Endodermal cell (in vitro differentiated cells): Measurements from ENCODE around the gene BHLHA9. TPM values are rescaled to one million over a fixed set of nuclear protein-coding genes. Genes with fewer than 3 reads are reported as not detected.

Experiments
- DNase-seq: peaks from one replicate; pipeline ENCODE4 v3.0.0-alpha.2; 2017
- H3K27ac ChIP-seq: 2 replicates; pipeline ENCODE4 v1.5.1; 2013; ENCODE audit warnings: mild to moderate bottlenecking, low read depth, low read length, moderate library complexity
- H3K27me3 ChIP-seq: 2 replicates; pipeline ENCODE4 v1.6.1; 2013; ENCODE audit warnings: mild to moderate bottlenecking, low read length, moderate library complexity; ENCODE audit not compliant: insufficient read depth, control insufficient read depth, poor library complexity, severe bottlenecking
- H3K36me3 ChIP-seq: 2 replicates; pipeline ENCODE4 v1.7.0; 2013; ENCODE audit warnings: mild to moderate bottlenecking, low read length, moderate library complexity; ENCODE audit not compliant: control insufficient read depth, insufficient read depth
- H3K4me1 ChIP-seq: one replicate; pipeline ENCODE4 v1.7.0; 2013; ENCODE audit warnings: low read length; ENCODE audit not compliant: control insufficient read depth, insufficient read depth
- H3K4me3 ChIP-seq: 2 replicates; pipeline ENCODE4 v1.5.1; 2013; ENCODE audit warnings: mild to moderate bottlenecking, low read length, moderate library complexity
- H3K9ac ChIP-seq: 2 replicates; pipeline ENCODE4 v1.6.1; 2013; ENCODE audit warnings: mild to moderate bottlenecking, low read length, moderate library complexity; ENCODE audit not compliant: poor library complexity, severe bottlenecking; ENCODE audit errors: extremely low read depth
- H3K9me3 ChIP-seq: 2 replicates; pipeline ENCODE4 v1.6.1; 2013; ENCODE audit warnings: mild to moderate bottlenecking, low read length, moderate library complexity; ENCODE audit not compliant: control insufficient read depth
- H3K27ac Mint-ChIP-seq: 2 replicates; pipeline ENCODE4 v1.8.0; 2020; ENCODE audit warnings: mixed read lengths
- H3K27me3 Mint-ChIP-seq: 2 replicates; pipeline ENCODE4 v1.8.0; 2021; ENCODE audit warnings: mild to moderate bottlenecking, mixed read lengths; ENCODE audit not compliant: insufficient read depth
- H3K36me3 Mint-ChIP-seq: 2 replicates; pipeline ENCODE4 v1.8.0; 2020; ENCODE audit warnings: low read depth, mixed read lengths
- H3K4me1 Mint-ChIP-seq: 2 replicates; pipeline ENCODE4 v1.8.0; 2020; ENCODE audit warnings: mixed read lengths
- H3K4me3 Mint-ChIP-seq: 2 replicates; pipeline ENCODE4 v1.8.0; 2020; ENCODE audit warnings: mild to moderate bottlenecking, moderate library complexity, mixed read lengths
- H3K9me3 Mint-ChIP-seq: 2 replicates; pipeline ENCODE4 v1.8.0; 2020; ENCODE audit warnings: mild to moderate bottlenecking, mixed read lengths
- WGBS, 2 experiments: methylation state at CpG; one replicate each; pipeline versions ENCODE4 v1.1.5 to v1.1.7; 2013; ENCODE audit warnings: missing lambda C conversion rate in 2 of 2, mixed read lengths in 1 of 2; ENCODE audit not compliant: insufficient coverage in 1 of 2, insufficient read length in 1 of 2; 5-methylcytosine and 5-hydroxymethylcytosine counted together
- total RNA-seq, 2 donors: library from RNA; stranded (reverse); fragmentation: NEBNext Ultra II Directional in 1 of 2; extraction: Animal tissue kit (Norgen Biotek cat#: 25700) in 1 of 2; gene quantifications; 2 replicates in 1 of 2; 3 replicates in 1 of 2; pipeline ENCODE4 v1.2.1, GENCODE V29; 2021
- TF ChIP-seq, protein P1 (sequence below): fragments of 200-600 bp; sonication (generic); conservative IDR thresholded peaks from 2 replicates; pipeline ENCODE4 v1.5.0; 2021; ENCODE audit warnings: antibody characterized with exemption, mild to moderate bottlenecking

The BHLHA9 gene
- total RNA-seq, 2 donors from 2014 or later, result 0.62 TPM; not detected in 1

GRCh38 chr17:1232331-1232730 is 37.9 kb upstream of the BHLHA9 start:
- H3K27me3 ChIP-seq, result peaks cover 42% of the 10 kb centered on the region
- 86 to 88% methylated on average over 7 to 8 of the region's 8 CpGs for WGBS, 2 experiments
- Mint-ChIP-seq H3K4me3 (no peak overlapping the region), H3K27ac (no peak overlapping the region), H3K27me3 (peaks cover 45% of the 10 kb centered on the region), H3K4me1 (peaks cover 16% of the 10 kb centered on the region), H3K36me3 (no peaks in the 10 kb centered on the region), H3K9me3 (peaks cover 14% of the 10 kb centered on the region)
- H3K4me1 ChIP-seq, result no peaks in the 10 kb centered on the region
- H3K9ac ChIP-seq, result no peak overlapping the region
- TF ChIP-seq, protein P1, sequence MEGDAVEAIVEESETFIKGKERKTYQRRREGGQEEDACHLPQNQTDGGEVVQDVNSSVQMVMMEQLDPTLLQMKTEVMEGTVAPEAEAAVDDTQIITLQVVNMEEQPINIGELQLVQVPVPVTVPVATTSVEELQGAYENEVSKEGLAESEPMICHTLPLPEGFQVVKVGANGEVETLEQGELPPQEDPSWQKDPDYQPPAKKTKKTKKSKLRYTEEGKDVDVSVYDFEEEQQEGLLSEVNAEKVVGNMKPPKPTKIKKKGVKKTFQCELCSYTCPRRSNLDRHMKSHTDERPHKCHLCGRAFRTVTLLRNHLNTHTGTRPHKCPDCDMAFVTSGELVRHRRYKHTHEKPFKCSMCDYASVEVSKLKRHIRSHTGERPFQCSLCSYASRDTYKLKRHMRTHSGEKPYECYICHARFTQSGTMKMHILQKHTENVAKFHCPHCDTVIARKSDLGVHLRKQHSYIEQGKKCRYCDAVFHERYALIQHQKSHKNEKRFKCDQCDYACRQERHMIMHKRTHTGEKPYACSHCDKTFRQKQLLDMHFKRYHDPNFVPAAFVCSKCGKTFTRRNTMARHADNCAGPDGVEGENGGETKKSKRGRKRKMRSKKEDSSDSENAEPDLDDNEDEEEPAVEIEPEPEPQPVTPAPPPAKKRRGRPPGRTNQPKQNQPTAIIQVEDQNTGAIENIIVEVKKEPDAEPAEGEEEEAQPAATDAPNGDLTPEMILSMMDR, result no peak
- no peak overlapping the region for H3K4me3 ChIP-seq
- H3K36me3 ChIP-seq, result no peaks in the 10 kb centered on the region
- peak; percentile 53 for DNase-seq
- no peaks in the 10 kb centered on the region for H3K9me3 ChIP-seq
- H3K27ac ChIP-seq, result no peak overlapping the region

GRCh38 chr17:1232786-1233185 is 37.5 kb upstream of the BHLHA9 start:
- Histone ChIP-seq H3K4me3 (no peak overlapping the region), H3K27ac (no peak overlapping the region), H3K36me3 (no peaks in the 10 kb centered on the region), H3K27me3 (peaks cover 37% of the 10 kb centered on the region), H3K4me1 (no peaks in the 10 kb centered on the region), H3K9me3 (no peaks in the 10 kb centered on the region), H3K9ac (no peak overlapping the region)
- H3K36me3 Mint-ChIP-seq, result no peaks in the 10 kb centered on the region
- H3K27me3 Mint-ChIP-seq, result peaks cover 41% of the 10 kb centered on the region
- DNase-seq, result no peak
- TF ChIP-seq, protein P1, result no peak
- H3K9me3 Mint-ChIP-seq, result peaks cover 17% of the 10 kb centered on the region
- no peak overlapping the region for H3K27ac Mint-ChIP-seq
- H3K4me1 Mint-ChIP-seq, result peaks cover 11% of the 10 kb centered on the region
- 60 to 92% methylated on average over 3 to 10 of the region's 11 CpGs for WGBS, 2 experiments
- H3K4me3 Mint-ChIP-seq, result no peak overlapping the region

- H3K36me3 Mint-ChIP-seq, result no peaks in the 10 kb centered on the region
- Histone ChIP-seq H3K27ac (no peak overlapping the region), H3K36me3 (no peaks in the 10 kb centered on the region), H3K4me3 (no peak overlapping the region), H3K27me3 (peaks cover 21% of the 10 kb centered on the region), H3K9me3 (no peaks in the 10 kb centered on the region), H3K4me1 (no peaks in the 10 kb centered on the region), H3K9ac (no peak overlapping the region)
- peaks cover 7% of the 10 kb centered on the region for H3K4me1 Mint-ChIP-seq
- TF ChIP-seq, protein P1, result no peak
- no peak overlapping the region for H3K27ac Mint-ChIP-seq
- peaks cover 36% of the 10 kb centered on the region for H3K27me3 Mint-ChIP-seq
- 94 to 96% methylated on average over 2 to 4 of the region's 4 CpGs for WGBS, 2 experiments
- DNase-seq, result no peak
- H3K9me3 Mint-ChIP-seq, result peaks cover 19% of the 10 kb centered on the region
- no peak overlapping the region for H3K4me3 Mint-ChIP-seq
These were observed 35.8 kb upstream of the BHLHA9 start for GRCh38 chr17:1234455-1234854.
